Osteoblast (primary cell): ENCODE data around the gene PACSIN2. TPM values are rescaled to one million over a fixed set of nuclear protein-coding genes. Genes with fewer than 3 reads are reported as not detected.

Experiments
- DNase-seq: peaks from one replicate; pipeline ENCODE4 v3.0.0; 2011; ENCODE audit warnings: low spot score, mixed read lengths; ENCODE audit not compliant: insufficient read length; ENCODE audit errors: missing footprints
- H2AFZ ChIP-seq: 2 replicates; pipeline ENCODE4 v1.6.0; 2011; ENCODE audit warnings: mild to moderate bottlenecking, low read length
- H3K27ac ChIP-seq: 2 replicates; pipeline ENCODE4 v1.5.1; 2011; ENCODE audit warnings: mild to moderate bottlenecking, low read depth, low read length, moderate library complexity
- H3K27me3 ChIP-seq: 2 replicates; pipeline ENCODE4 v1.6.0; 2012; ENCODE audit warnings: mild to moderate bottlenecking, control low read depth, inconsistent platforms, low read length, moderate library complexity; ENCODE audit not compliant: insufficient read depth
- H3K36me3 ChIP-seq: 2 replicates; pipeline ENCODE4 v1.5.1; 2011; ENCODE audit warnings: mild to moderate bottlenecking, low read length, control low read depth, moderate library complexity; ENCODE audit not compliant: insufficient read depth
- H3K4me1 ChIP-seq: 2 replicates; pipeline ENCODE4 v1.5.1; 2011; ENCODE audit warnings: mild to moderate bottlenecking, low read length, control low read depth, moderate library complexity; ENCODE audit not compliant: insufficient read depth
- H3K4me2 ChIP-seq: 2 replicates; pipeline ENCODE4 v1.6.0; 2011; ENCODE audit warnings: mild to moderate bottlenecking, low read length; ENCODE audit not compliant: insufficient read depth
- H3K4me3 ChIP-seq: fragments of 200-600 bp; sonication (generic); 3 replicates; pipeline ENCODE4 v1.5.1; 2012; ENCODE audit warnings: mild to moderate bottlenecking, low read length, inconsistent platforms; ENCODE audit not compliant: insufficient read depth
- H3K79me2 ChIP-seq: 2 replicates; pipeline ENCODE4 v1.6.0; 2012; ENCODE audit warnings: mild to moderate bottlenecking, low read length, control low read depth, inconsistent platforms; ENCODE audit not compliant: insufficient read depth
- H3K9me3 ChIP-seq: 2 replicates; pipeline ENCODE4 v1.5.1; 2011; ENCODE audit warnings: low read depth, low read length, control low read depth
- H4K20me1 ChIP-seq: 2 replicates; pipeline ENCODE4 v1.6.0; 2012; ENCODE audit warnings: mild to moderate bottlenecking, low read length, control low read depth; ENCODE audit not compliant: insufficient read depth
- CTCF ChIP-seq: IDR thresholded peaks from 2 replicates; pipeline ENCODE4 v1.5.1; 2011; ENCODE audit warnings: mild to moderate bottlenecking, low read depth, low read length, moderate library complexity; ENCODE audit errors: extremely low read depth
- total RNA-seq: library from RNA; depleted of rRNA; stranded (reverse); fragments of >200 nt; gene quantifications from 2 replicates; pipeline ENCODE4 v1.2.3, GENCODE V29; 2012

Gene PACSIN2
- total RNA-seq, 1 donor = 38.0 TPM

GRCh38 chr22:42825796-42826195, 189.2 kb downstream of the PACSIN2 start:
- Histone ChIP-seq H3K4me1 (peaks cover 5% of the 10 kb centered on the region), H3K9me3 (peaks cover 3% of the 10 kb centered on the region), H4K20me1 (peaks cover under 1% of the 10 kb centered on the region), H3K27ac (no peak overlapping the region), H3K27me3 (no peaks in the 10 kb centered on the region), H2AFZ (no peak overlapping the region), H3K79me2 (peaks cover 3% of the 10 kb centered on the region), H3K4me2 (no peak overlapping the region), H3K4me3 (no peak overlapping the region), H3K36me3 (peaks cover 92% of the 10 kb centered on the region)
- no peak for DNase-seq
- TF ChIP-seq CTCF = no peak

- Histone ChIP-seq H2AFZ (no peak overlapping the region), H3K79me2 (peaks cover 9% of the 10 kb centered on the region), H3K27me3 (no peaks in the 10 kb centered on the region), H4K20me1 (peaks cover 23% of the 10 kb centered on the region), H3K9me3 (peaks cover 3% of the 10 kb centered on the region), H3K27ac (peak overlapping the region; percentile 38), H3K4me2 (no peak overlapping the region), H3K4me3 (no peak overlapping the region), H3K36me3 (peaks cover 63% of the 10 kb centered on the region), H3K4me1 (peaks cover 26% of the 10 kb centered on the region)
- no peak for TF ChIP-seq CTCF
- no peak for DNase-seq
Observed at GRCh38 chr22:42821386-42821785, 193.6 kb downstream of the PACSIN2 start.

- H3K27me3 ChIP-seq = no peaks in the 10 kb centered on the region
- DNase-seq = peak; percentile 91
- peaks cover 26% of the 10 kb centered on the region for H3K4me1 ChIP-seq
- no peak overlapping the region for H3K4me3 ChIP-seq
- H3K27ac ChIP-seq = peak overlapping the region; percentile 38
- H2AFZ ChIP-seq = no peak overlapping the region
- peaks cover 61% of the 10 kb centered on the region for H3K36me3 ChIP-seq
- H3K79me2 ChIP-seq = peaks cover 11% of the 10 kb centered on the region
- H3K4me2 ChIP-seq = peak overlapping the region; percentile 1
- peaks cover 3% of the 10 kb centered on the region for H3K9me3 ChIP-seq
- peaks cover 23% of the 10 kb centered on the region for H4K20me1 ChIP-seq
- TF ChIP-seq CTCF = peak; percentile 59
Observed at GRCh38 chr22:42820045-42820763, 194.7 kb downstream of the PACSIN2 start.

Other genes starting within 250 kb of the PACSIN2 start
- 90.5 and 91.6 TPM in 2 replicates for gene ARFGAP3, start 157.9 kb downstream of the PACSIN2 start, total RNA-seq
- gene TTLL1, start 74.2 kb upstream of the PACSIN2 start, total RNA-seq = 15.9 and 20.0 TPM in 2 replicates
- not detected in 2 replicates for gene BIK, start 95.6 kb upstream of the PACSIN2 start, total RNA-seq
- 12.7 and 21.4 TPM in 2 replicates for gene MCAT, start 128.2 kb upstream of the PACSIN2 start, total RNA-seq
- 274 and 297 TPM in 2 replicates for gene TSPO, start 136.4 kb upstream of the PACSIN2 start, total RNA-seq
- 29.0 and 29.2 TPM in 2 replicates for gene TTLL12, start 172.0 kb upstream of the PACSIN2 start, total RNA-seq